Stomach (tissue), 9 donors: Measurements from ENCODE around the gene EIF4G1. TPM values are rescaled to one million over a fixed set of nuclear protein-coding genes. Genes with fewer than 3 reads are reported as not detected.
"Not testable (repeated sequence)": the region's sequence is repeated elsewhere in the genome, so short reads cannot be mapped to it uniquely, and the experiment has no call there.

Experiments used
- DNase-seq, 2 donors: peaks; one replicate each; pipeline versions ENCODE4 v3.0.0 to v3.0.0-alpha.2; 2013 to 2019
- H3K27ac ChIP-seq, 5 donors: fragments of 200-600 bp in 4 of 5; sonication (generic) in 4 of 5; one replicate each; pipeline ENCODE4 v1.5.1; 2013 to 2019; ENCODE audit warnings: mild to moderate bottlenecking in 1 of 5, moderate library complexity in 1 of 5
- H3K27me3 ChIP-seq, 3 donors: fragments of 200-600 bp; sonication (generic); one replicate each; pipeline ENCODE4 v1.5.1; 2017 to 2019; ENCODE audit warnings: mixed run types in 1 of 3
- H3K36me3 ChIP-seq, 4 donors: fragments of 200-600 bp; sonication (generic); 1 replicate in 3 of 4; 2 replicates in 1 of 4; pipeline ENCODE4 v1.5.1; 2016 to 2019
- H3K4me1 ChIP-seq, 4 donors: fragments of 200-600 bp; sonication (generic); one replicate each; pipeline ENCODE4 v1.5.1; 2016 to 2019
- H3K4me3 ChIP-seq, 4 donors: fragments of 200-600 bp; sonication (generic) in 3 of 4; one replicate each; pipeline ENCODE4 v1.5.1; 2016 to 2019; ENCODE audit warnings: mild to moderate bottlenecking in 1 of 4
- H3K9me3 ChIP-seq, 4 donors: fragments of 200-600 bp; sonication (generic); one replicate each; pipeline ENCODE4 v1.5.1; 2016 to 2019
- EP300 ChIP-seq: sonication (generic); formaldehyde crosslinking; IDR thresholded peaks from one replicate; pipeline ENCODE4 v1.6.1; 2017; ENCODE audit warnings: antibody characterized with exemption
- POLR2A ChIP-seq, 4 donors: fragments of 450-650 bp; IDR thresholded peaks; one replicate each; pipeline ENCODE4 v1.6.1; 2016; ENCODE audit warnings: antibody characterized with exemption in 4 of 4, control low read depth in 2 of 4, mild to moderate bottlenecking in 1 of 4, moderate library complexity in 1 of 4
- POLR2AphosphoS5 ChIP-seq, 3 donors: sonication (generic); formaldehyde crosslinking; IDR thresholded peaks; one replicate each; pipeline ENCODE4 v1.6.1; 2016; ENCODE audit warnings: antibody characterized with exemption in 3 of 3
- WGBS, 5 donors: extraction: QIAGEN DNeasy Blood & Tissue Kit in 3 of 5; methylation state at CpG; one replicate each; pipeline versions ENCODE4 v1.1.5 to v1.1.7; 2013 to 2018; 5-methylcytosine and 5-hydroxymethylcytosine counted together
- intact Hi-C: fragments of 100-400 bp; cut with DNase I; formaldehyde crosslinking; loops from one replicate; pipeline ENCODE4 v1.15.1; 2023; ENCODE audit warnings: low total_unique reads
- polyA plus RNA-seq, 3 donors: library from polyadenylated mRNA; stranded (reverse); fragments of 200-250 nt; gene quantifications; one replicate each; pipeline ENCODE4 v1.2.3, GENCODE V29; 2013
- total RNA-seq, 5 donors: library from RNA; depleted of rRNA; stranded (reverse); fragments of >200 nt; gene quantifications; one replicate each; pipeline versions ENCODE4 v1.1.0 to v1.2.3, GENCODE V29; 2014 to 2016
- TF ChIP-seq, protein P1 (sequence below), 7 experiments: fragments of 450-650 bp in 4 of 7; fragments of 200-600 bp in 3 of 7; sonication (generic) in 3 of 7; IDR thresholded peaks; one replicate each; pipeline ENCODE4 v1.5.1; 2016 to 2019; ENCODE audit warnings: antibody characterized with exemption in 7 of 7, control low read depth in 2 of 7, mild to moderate bottlenecking in 1 of 7
- donor health status: healthy with polysubstance abuse.
- donor health status: Bipolar disorder and iron deficiency.
- donor health status: healthy.

EIF4G1 gene
- total and polyA plus RNA-seq, 8 donors: 86.5 to 572 (median 181) TPM

DNA sequence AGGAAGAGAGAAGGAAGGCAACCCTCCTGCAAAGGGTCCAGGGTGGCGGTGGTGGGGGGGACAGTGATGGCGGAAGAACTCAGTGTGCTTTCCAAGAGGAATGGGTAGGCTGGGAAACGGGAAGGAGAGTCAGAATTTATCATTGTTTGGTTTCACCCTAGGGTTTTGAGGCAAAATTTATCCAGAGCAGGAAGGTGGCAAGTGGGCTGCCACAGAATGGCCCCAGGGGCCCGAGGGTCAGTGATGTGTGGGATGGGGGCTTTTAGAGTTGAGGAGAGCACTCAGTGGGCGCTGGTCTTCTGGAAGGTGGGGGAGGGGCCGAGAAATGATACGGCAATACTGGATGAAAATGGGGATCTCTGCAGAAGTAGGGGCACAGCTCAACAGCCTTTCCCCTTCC lies 23.6 kb downstream of the EIF4G1 start:
- no peaks in the 10 kb centered on the region for H3K27me3 ChIP-seq
- peaks cover 34 to 81% (median 53%) of the 10 kb centered on the region in 4 donors for H3K4me1 ChIP-seq
- H3K36me3 ChIP-seq: peaks cover 35 to 44% (median 40%) of the 10 kb centered on the region in 4 donors
- peak overlapping the region; percentile 55 to 99 (median 98) for H3K27ac ChIP-seq
- H3K9me3 ChIP-seq: no peaks in the 10 kb centered on the region
- no peak for TF ChIP-seq EP300
- no peak for TF ChIP-seq POLR2A (IDR thresholded peaks at IDR 0.05)
- no peak for DNase-seq
- intact Hi-C loops: no loop called here
- WGBS, 5 donors: 55 to 88% (median 78%) methylated on average over 7 of the region's 7 CpGs
- peak overlapping the region; percentile 27 to 69 (median 30) for H3K4me3 ChIP-seq

DNA sequence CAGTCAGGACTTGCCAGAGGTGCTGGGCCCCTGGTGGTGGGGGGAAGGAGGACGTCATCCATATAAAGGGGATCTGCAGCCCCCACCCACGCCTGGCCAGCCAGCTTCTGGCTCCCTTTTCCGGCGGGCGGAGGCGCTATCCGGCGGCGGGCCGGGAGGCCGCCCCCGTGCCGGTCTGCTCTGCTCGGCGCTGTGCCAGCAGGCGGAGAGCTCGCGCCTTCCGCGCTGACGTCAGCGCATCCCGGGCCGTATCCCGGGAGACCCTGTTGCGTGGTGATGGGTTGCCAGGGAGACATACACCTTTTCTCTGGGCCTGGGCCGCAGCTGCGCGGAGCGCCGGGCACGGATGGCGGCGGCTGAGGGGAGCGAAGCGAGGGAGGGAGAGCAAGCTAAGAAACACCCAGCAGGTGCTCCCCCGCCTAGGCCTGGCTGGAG lies 24.1 kb downstream of the EIF4G1 start:
- no peaks in the 10 kb centered on the region for H3K9me3 ChIP-seq
- peaks cover 38 to 44% (median 40%) of the 10 kb centered on the region in 4 donors for H3K36me3 ChIP-seq
- H3K27ac ChIP-seq: peak overlapping the region; percentile 6 to 99 (median 98)
- no peak for TF ChIP-seq EP300
- TF ChIP-seq, protein P1, sequence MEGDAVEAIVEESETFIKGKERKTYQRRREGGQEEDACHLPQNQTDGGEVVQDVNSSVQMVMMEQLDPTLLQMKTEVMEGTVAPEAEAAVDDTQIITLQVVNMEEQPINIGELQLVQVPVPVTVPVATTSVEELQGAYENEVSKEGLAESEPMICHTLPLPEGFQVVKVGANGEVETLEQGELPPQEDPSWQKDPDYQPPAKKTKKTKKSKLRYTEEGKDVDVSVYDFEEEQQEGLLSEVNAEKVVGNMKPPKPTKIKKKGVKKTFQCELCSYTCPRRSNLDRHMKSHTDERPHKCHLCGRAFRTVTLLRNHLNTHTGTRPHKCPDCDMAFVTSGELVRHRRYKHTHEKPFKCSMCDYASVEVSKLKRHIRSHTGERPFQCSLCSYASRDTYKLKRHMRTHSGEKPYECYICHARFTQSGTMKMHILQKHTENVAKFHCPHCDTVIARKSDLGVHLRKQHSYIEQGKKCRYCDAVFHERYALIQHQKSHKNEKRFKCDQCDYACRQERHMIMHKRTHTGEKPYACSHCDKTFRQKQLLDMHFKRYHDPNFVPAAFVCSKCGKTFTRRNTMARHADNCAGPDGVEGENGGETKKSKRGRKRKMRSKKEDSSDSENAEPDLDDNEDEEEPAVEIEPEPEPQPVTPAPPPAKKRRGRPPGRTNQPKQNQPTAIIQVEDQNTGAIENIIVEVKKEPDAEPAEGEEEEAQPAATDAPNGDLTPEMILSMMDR (IDR thresholded peaks at IDR 0.05): no peak
- peak in 2 of 3 donors; percentile 23 to 54 for TF ChIP-seq POLR2AphosphoS5 (IDR thresholded peaks at IDR 0.05)
- peaks cover 34 to 81% (median 53%) of the 10 kb centered on the region in 4 donors for H3K4me1 ChIP-seq
- WGBS, 5 donors: 10 to 31% (median 27%) methylated on average over 8 to 37 of the region's 37 CpGs
- peak; percentile 57 to 96 for DNase-seq
- H3K4me3 ChIP-seq: peak overlapping the region; percentile 27 to 69 (median 30)
- H3K27me3 ChIP-seq: no peaks in the 10 kb centered on the region
- intact Hi-C loops: no loop called here

DNA sequence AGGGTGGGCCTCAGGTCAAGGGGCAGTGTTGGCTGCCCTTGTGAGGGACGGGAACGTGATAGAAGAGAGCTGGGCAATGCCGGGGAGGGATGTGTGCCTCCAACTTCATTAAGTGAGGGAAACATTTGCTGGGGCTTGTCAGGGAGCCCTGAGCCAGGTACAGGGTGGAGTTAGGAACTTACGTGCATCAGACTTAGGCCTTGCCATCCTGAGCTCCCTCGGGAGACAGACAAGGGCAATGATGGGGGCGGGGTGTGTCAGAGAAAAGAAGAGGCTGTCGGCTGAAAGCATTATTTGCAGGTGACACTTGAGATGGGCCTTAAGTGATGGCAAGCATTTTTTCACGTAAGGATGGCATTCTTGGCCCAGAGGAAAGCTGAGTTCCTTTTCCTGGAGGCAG lies 24.6 kb downstream of the EIF4G1 start:
- DNase-seq: no peak
- Histone ChIP-seq H3K4me3 (peak overlapping the region; percentile 27 to 69 (median 30)), H3K27me3 (no peaks in the 10 kb centered on the region), H3K4me1 (peaks cover 34 to 76% (median 53%) of the 10 kb centered on the region in 4 donors), H3K36me3 (peaks cover 37 to 44% (median 40%) of the 10 kb centered on the region in 4 donors), H3K9me3 (no peaks in the 10 kb centered on the region), H3K27ac (peak overlapping the region; percentile 6 to 99 (median 98))
- intact Hi-C loops: no loop called here
- TF ChIP-seq POLR2AphosphoS5 (IDR thresholded peaks at IDR 0.05): no peak
- TF ChIP-seq EP300: no peak
- TF ChIP-seq, protein P1 (IDR thresholded peaks at IDR 0.05): no peak
- TF ChIP-seq POLR2A (IDR thresholded peaks at IDR 0.05): no peak
- 49 to 65% (median 56%) methylated on average over 8 of the region's 8 CpGs for WGBS, 5 donors

DNA sequence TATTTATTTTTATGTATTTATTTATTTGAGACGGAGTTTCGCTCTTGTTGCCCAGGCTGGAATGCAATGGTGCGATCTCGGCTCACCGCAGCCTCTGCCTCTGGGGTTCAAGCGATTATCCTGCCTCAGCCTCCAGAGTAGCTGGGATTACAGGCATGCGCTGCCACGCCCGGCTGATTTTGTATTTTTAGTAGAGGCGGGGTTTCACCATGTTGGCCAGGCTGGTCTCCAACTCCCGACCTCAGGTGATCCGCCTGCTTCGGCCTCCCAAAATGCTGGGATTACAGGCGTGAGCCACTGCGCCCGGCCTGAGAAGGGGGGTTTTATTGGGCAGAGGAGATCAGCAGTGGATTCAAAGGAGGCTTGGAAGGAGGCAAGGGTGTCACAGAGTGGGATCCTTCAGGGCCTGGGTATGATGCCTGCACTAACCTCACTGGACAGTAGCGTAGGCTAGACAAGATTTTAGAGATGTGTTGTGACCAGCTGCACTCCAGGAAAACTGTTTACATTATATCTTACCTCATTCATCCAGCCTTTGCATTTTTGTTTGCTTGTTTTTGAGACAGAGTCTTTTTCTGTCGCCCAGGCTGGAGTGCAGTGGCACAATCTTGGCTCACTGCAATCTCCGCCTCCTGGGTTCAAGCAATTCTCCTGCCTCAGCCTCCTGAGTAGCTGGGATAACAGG lies 25.2 kb downstream of the EIF4G1 start:
- H3K9me3 ChIP-seq, intact Hi-C loops, H3K27me3 ChIP-seq, H3K4me3 ChIP-seq, DNase-seq: not testable (repeated sequence)
- Histone ChIP-seq H3K4me1 (peaks cover 34 to 70% (median 53%) of the 10 kb centered on the region in 4 donors), H3K27ac (peak overlapping the region in 3 of 5 donors; percentile 96 to 99 (median 99)), H3K36me3 (peaks cover 34 to 44% (median 40%) of the 10 kb centered on the region in 4 donors)
- 84 to 89% (median 85%) methylated on average over 19 of the region's 19 CpGs for WGBS, 5 donors

DNA sequence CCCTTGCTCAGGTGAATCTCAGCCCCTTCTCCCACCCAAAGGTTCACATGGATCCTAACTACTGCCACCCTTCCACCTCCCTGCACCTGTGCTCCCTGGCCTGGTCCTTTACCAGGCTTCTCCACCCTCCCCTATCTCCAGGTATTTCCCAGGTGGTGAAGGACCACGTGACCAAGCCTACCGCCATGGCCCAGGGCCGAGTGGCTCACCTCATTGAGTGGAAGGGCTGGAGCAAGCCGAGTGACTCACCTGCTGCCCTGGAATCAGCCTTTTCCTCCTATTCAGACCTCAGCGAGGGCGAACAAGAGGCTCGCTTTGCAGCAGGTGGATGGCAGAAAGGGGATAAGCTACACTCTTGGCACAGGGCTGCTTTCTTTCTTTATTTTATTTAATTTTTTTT lies 27.5 kb downstream of the EIF4G1 start:
- DNase-seq: peak in 1 of 2 donors; percentile 91
- 52 to 83% (median 60%) methylated on average over 7 of the region's 7 CpGs for whole genome bisulfite sequencing, 5 donors

More for the DNA sequence above, 27.5 kb downstream of the EIF4G1 start:
- Histone ChIP-seq H3K4me3 (no peak overlapping the region), H3K27ac (peak overlapping the region in 4 of 5 donors; percentile 13 to 48 (median 24)), H3K9me3 (no peaks in the 10 kb centered on the region), H3K27me3 (no peaks in the 10 kb centered on the region), H3K36me3 (peaks cover 31 to 51% (median 43%) of the 10 kb centered on the region in 4 donors), H3K4me1 (peaks cover 25 to 64% (median 40%) of the 10 kb centered on the region in 4 donors)
- peak in 1 of 3 donors; percentile 83 for TF ChIP-seq POLR2AphosphoS5 (IDR thresholded peaks at IDR 0.05)
- TF ChIP-seq POLR2A (IDR thresholded peaks at IDR 0.05): no peak
- intact Hi-C loops: no loop called here
